Ammon's horn (tissue), 1 donor: ENCODE results near the gene MRPS17.
"Not testable (repeated sequence)": the region's sequence is repeated elsewhere in the genome, so short reads cannot be mapped to it uniquely, and the experiment has no call there.

ENCODE experiments used
- DNase-seq: peaks from one replicate; pipeline ENCODE4 v3.0.0-alpha.2; 2016; ENCODE audit warnings: low spot score

MRPS17 gene

DNA sequence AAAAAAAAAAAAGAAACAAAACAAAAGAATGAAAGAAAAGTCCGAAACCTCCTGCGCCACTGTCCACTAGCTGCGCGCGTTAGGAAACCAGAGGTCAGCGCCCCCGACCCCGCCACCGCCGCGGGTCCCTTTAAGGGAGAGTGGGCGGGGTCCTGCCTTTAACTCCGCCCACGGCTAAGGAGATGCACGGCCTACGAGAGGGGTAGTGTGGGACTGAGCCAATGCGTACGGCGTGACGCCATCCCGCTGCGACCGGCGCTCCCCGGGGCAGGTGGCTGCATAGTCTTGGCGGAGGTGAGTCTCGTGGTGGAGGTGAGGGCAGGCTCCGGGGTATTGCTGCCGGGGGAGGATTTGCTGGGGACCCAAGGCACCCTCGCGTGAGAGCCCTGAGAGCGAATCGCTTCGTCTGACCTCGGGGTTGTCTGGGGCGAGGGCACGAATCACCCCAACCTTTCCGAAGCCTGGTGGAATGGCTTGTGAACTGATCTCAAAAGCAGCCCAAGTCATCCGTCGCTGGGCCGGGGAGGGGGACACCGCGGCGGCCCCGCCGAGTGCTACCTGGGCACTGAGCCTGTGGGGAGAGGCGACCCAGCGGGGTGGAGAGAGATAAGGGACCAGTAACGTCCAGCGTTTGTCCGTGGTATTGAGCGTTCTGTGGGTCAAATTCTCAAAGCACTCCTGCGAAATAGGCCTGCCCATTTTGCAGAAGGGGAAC lies at the start of gene MRPS17:
MRPS17 (plus strand) TSS at position 241 of the 715 bp plus-strand sequence. CDS start 1,319 bp downstream, outside the sequence.
- peak; percentile 95 for DNase-seq

DNA sequence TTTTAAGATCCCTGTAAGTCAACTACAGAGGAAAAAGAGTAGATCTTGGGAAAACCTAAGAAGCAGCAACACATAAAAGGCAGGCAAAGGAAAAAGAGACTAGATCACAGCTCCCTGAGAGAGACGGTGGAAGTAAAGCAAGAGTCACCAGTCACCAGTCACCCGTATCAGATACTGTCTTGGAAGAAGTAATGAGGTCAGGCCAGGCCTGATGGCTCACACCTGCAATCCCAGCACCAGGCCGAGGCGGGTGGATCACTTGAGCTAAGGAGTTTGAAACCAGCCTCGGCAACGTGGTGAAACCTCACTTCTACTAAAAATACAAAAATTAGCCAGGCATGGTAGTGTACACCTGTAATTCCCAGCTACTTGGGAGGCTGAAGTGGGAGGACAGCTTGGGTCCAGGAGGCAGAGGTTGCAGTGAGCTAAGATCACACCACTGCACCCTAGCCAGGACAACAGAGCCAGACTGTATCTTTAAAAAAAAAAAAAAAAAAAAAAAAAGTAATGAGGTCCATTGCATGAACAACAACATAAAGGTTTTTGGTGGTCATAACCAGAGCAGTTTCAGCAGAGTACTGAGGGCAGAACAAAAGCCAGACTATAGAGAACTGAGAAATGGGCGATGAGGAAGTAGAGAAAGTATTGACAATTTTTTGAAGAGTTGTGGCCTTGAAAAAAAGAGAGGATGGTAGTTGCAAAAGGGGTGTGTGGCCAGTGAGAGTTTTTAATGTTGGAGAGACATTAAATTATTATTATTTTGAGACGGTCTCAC lies 47.5 kb upstream of the MRPS17 start:
- no peak for DNase-seq

DNA sequence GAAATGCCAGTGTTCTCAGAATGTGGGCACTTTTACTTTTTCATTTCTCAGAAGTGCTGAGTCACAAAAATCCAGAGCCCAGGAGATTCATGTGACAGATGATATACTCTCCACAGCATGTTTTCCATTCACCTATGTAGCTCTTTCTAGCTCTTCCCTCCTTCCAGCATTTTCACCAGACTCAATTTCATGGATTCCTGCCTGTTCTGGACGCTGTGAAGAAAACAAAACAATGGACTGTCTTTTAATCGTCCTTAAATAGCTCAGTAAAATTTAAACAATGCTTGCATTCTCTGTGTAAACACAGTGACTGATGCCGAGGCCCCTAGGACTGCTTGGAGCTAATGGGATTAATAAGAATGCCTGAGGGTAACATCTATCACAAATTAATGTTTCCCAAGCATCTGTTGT lies 38.9 kb upstream of the MRPS17 start:
- peak; percentile 22 for DNase-seq

DNA sequence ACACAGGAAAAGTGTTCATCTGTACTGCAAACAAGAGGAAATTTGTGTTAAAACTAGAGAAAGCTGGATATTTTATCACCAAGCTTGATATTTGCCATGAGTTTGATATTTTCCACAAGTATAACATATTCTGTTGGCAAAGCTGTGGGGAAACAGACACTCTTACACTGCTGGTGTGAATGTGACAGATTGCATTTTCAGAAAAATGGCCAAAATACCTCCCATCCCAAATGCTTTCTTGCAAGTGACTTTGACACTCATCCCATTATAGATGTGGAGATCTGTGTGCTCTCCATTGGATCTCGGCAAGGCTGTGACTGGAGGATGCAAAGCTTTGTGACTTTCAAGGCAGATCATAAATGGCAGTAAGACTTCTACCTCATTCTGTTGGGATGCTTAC lies 33.9 kb upstream of the MRPS17 start:
- DNase-seq = peak; percentile 30

DNA sequence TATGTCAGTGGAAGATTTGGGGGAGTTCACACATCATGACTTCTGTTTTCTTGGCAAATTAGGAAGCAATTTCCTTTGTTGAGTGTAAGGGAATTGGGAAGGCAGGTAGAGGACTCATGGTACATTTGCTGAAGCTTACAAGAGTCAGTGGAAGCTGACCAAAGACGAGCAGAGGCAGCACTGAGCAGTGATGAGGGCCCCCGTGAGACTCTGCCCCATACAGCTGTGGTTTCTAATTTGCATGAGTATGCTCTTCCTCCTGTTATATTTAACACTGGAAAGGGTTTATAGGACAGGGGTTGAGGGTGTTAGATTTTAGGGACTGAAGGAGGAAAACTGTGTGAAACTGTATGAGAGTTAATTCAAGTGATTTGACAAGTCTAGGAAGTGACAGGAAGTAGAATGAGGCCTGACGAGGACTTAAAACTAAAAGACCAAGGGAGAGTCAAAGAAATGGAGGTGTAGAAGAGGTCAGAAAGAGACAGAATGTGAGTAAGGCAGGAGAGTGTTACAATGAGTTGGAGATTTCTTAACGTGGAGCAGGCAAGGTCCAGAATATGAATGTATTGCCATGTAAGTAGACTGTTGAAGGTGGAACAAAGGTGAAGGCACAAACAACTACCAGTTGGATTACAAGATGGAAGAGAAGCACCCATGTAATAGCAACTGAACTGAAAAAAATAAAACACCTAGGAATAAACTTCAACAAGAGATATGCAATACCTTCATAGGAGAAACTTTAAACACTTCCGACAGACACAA lies 23.5 kb upstream of the MRPS17 start:
- DNase-seq = no peak

DNA sequence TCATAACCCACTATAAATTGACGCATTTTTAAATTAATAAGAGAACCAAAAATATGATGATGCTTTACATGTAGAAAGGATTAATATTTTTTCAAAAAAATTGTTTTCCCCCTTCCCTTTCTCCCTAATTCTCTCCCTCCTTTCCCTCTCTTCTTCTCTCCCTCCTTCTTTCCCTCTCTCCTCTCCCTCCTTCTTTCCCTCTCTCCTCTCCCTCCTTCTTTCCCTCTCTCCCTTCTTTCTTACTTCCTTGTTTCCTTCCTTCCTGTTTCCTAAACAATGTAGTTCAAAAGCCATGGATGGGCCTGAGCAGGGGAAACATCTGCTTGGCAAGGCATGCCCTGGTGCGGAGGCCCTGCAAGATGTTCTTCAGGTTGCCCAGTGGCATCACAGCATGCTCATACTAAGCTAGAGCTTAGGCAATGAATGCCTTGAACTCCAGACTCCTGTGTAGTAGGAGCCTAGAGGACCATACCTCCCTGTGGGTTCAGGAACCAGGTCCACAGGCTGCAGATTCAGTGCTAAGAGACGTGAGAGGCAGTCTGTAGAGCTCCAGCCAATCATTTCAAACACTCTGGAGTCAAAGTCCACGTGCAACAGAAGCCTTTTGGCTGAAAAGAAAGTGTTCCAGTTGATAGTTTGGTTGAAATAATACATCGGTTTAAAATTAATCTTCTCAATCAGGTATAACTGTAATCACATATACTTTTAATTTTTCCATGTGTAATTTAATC lies 20.1 kb upstream of the MRPS17 start:
- no peak for DNase-seq

DNA sequence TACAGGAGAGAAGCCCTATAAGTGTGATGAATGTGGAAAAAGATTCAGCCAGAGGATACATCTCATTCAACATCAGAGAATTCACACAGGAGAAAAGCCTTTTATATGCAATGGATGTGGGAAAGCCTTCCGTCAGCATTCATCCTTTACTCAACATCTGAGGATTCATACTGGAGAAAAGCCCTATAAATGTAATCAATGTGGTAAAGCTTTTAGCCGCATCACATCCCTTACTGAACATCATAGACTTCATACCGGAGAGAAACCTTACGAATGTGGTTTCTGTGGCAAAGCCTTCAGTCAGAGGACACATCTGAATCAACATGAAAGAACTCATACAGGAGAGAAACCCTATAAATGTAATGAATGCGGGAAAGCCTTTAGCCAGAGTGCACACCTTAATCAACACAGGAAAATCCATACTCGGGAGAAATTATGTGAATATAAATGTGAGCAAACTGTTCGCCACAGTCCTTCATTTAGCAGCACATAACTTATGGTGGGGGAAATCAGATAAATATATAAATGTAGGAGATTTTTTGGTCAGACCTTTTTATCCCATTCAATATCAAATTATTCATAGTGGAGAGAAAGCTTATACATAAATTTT lies 12.1 kb upstream of the MRPS17 start:
- no peak for DNase-seq

DNA sequence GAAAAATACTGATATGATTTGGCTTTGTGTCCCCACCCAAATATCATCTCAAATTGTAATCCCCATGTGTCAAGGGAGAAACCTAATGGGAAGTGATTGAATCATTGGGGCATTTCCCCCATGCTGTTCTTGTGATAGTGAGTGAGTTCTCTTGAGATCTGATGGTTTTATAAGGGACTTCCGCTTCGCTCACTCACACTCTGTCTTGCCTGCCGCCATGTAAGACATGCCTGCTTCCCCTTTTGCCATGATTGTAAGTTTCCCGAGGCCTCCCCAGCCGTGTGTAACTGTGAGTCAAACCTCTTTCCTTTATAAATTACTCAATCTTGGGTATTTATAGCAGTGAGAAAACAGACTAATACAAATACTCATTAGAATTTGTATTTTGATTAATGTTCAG lies 5.1 kb upstream of the MRPS17 start:
- DNase-seq = no peak

DNA sequence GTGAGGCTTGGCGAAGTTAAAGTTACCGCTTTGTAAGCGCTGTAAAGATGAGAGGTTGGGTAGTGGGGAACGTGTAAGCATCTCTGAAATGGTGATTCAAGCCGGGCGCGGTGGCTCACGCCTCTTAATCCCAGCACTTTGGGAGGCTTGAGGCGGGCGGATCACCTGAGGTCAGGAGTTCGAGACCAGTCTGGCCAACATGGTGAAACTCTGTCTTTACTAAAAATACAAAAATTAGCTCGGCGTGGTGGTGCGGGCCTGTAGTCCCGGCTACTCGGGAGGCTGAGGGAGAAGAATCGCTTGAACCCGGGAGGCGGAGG lies 635 bp downstream of the MRPS17 start:
- not testable (repeated sequence) for DNase-seq

DNA sequence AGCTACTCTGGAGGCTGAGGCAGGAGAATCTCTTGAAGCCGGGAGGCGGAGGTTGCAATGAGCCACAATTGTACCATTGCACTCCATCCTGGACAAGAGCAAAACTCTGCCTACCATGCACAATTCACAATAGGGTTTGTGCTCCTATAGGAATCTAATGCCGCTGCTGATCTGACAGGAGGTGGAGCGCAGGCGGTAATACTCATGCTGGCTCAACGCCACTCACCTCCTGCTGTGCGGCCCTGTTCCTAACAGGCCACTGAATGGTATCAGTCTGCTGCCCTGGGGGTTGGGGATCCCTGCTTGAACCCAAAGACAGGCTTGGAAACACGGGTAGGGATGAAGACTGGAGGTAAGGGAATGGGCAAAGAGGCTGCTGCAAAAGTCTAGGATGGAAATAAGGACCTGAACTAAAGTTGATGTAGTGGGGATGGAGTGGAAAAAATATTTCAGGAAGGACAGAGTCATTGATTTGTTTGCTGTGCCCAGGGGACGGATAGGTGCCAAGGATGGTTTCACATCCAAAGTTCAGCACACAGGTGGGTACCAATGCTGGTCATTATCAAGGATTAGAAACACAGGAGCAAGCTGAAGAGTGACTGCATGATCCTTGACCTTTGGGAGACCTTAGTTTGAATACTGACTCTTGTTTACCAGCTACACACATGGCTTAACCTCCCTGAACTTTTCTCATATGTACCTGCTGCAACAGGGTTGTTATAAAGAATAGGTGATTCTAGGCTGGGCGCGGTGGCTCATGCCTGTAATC lies 2.2 kb downstream of the MRPS17 start:
- DNase-seq = no peak

DNA sequence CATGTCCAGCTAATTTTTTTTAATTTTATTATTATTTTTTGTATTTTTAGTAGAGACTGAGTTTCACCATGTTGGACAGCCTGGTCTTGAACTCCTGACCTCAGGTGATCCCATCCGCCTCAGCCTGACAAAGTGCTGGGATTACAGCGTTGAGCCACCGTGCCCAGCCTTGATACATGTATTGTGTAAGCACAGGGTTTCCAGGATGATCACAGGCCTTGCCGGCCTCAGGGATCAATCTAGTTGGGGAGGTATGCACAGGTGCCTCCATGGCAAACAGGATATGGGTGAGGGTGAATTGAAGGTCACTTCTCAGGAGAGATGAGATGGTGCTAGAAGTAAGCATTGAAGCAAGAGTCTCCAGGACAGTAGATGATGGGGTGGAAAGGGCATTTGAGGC lies 5.5 kb downstream of the MRPS17 start:
- no peak for DNase-seq

DNA sequence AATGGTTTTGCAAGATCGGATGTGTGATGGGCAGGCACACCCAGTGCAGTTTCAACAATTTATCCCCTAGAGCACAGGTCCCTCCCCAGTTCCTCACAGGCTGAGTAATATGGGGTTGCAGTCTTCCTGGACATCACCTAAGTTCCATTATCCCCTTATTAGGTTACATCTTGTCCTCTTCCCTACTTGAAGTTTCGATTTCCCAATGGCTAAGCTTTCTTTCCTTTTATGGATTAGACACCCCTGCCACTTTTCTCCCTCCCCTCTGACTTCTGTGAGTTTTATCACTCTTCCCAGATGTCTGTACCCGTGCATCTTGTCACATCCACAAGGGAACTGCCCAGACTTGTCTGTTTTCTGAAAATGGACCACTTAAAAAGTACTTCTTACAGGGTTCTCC lies 10.3 kb downstream of the MRPS17 start:
- no peak for DNase-seq

DNA sequence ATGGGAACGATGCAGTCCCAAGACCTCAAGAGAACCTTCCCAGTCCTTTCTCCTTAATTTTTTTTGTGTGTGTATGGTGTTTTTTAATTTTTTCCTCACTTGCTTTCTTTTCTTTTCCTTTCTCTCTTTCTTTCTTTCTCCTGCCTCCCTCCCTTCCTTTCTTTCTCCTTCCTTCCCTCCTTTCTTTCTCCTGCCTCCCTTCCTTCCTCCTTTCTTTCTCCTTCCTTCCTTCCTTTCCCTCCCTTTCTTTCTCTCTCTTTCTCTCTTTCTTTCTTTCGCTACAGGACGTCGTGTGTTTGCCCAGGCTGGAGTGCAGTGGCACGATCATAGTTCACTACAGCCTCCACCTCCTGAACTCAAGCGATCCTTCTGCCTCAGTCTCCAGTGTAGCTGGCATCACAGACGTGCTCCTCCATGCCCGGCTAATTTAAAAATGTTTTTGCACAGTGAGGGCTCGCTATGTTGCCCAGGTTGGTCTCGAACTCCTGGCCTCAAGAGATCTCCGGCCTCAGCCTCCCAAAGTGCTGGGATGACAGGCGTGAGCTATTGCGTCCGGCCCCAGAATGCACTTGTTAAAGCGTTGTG lies 12.0 kb downstream of the MRPS17 start:
- DNase-seq = no peak

DNA sequence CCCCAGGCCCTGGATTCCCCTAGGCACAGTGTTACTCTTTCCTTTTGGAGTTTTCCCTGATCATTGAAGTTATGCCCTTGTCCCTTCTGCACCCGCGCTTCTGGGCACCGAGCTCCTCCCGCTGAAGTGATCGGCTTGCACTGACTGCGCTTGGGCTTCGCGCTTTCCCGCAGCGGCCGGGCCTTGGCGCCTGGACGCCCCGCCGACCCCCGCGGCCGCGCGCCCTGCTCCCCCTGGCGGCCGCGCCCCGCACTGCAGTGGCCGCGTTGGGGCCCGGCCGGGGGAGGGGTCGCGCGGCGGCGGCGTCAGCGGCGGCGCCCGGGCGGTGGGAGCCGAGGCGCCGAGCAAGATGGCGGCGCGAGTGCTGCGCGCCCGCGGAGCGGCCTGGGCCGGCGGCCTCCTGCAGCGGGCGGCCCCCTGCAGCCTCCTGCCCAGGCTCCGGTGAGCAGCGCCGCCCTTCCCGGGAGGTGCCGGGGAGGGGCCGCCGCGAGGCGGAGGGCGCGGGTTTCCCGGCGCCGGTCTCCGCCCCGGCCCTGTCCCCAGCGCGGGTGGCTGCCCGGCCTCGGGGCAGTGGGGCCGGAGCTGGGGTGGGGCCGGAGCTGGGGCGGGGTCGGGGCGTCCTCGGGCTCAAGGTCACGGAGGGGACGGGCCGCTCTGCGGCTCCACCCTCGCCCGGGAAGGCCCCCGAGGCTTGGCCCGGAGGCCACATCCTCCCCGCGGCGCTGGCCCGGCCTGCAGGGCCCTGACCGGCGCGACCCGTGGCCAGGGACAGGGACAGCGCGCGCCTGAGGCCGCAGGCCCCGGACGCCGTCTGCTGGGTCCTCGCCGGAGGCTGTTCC lies 12.8 kb downstream of the MRPS17 start, which contains the start of gene NIPSNAP2:
NIPSNAP2 (plus strand) TSS at position 325 of the 839 bp plus-strand sequence; CDS start at position 350, 25 bp downstream.
- peak; percentile 69 for DNase-seq

DNA sequence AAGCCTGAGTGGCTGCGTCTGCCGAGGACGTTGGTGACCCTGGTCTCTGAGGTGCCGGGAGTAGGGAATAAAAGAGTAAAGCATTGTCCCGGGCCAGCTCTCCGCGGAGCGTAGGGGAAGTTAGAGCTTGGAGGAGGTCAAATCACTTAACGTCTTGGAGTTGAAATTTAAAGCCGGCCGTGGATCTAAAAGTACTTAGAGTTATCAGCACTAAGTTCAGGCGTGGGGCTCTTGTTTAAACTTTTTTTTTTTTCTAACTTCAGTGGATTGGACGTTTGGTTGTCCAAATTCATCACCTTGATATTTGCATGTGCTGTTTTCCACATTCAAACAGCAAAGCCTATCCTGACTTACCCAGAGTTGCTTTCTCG lies 13.4 kb downstream of the MRPS17 start:
- DNase-seq = no peak

DNA sequence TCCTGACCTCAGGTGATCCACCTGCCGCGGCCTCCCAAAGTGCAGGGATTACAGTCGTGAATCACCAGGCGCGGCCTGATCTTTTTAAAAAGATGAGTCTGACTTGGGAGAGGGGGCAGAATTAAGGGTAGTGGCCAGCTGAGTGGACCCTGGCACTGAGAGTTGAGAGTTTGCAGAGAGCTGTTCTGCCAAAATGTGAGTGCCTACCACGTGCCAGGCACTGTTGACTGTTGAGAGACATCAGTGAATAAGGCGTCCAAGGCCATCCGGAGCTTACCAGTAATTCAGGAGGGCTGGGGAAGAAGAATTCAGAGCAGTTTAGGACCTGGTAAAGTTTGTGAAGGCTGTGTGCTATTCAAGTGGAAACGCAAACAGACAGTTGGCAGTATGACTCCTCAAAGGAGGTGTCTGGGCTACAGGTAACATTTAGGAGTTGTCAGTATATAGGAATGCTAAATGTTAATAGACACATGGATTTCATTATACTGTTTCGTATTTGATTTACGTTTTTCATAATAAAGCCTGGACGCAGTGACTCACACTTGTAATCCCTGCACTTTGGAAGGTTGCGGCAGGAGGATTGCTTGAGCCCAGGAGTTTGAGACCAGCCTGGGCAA lies 14.2 kb downstream of the MRPS17 start:
- DNase-seq = peak; percentile 45

DNA sequence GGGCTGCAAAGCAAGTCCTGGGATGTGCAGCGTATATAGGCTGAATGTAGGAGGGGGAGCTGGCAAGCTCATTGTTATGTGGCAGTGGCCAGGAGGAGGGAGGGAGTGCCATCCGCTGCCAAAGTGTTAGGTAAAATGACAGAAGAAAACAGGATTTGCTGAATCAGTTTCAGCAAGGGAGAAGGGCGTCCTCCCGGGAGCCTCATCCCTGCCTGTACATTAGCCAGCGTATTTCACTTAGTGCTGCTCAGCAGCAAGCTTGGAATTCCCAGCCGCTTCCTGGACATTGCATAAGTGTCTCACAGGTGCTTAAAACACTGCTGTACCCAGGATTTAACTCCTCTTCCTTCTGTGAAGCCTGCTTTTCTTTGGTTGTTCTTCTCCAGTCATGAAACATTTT lies 15.2 kb downstream of the MRPS17 start:
- no peak for DNase-seq

DNA sequence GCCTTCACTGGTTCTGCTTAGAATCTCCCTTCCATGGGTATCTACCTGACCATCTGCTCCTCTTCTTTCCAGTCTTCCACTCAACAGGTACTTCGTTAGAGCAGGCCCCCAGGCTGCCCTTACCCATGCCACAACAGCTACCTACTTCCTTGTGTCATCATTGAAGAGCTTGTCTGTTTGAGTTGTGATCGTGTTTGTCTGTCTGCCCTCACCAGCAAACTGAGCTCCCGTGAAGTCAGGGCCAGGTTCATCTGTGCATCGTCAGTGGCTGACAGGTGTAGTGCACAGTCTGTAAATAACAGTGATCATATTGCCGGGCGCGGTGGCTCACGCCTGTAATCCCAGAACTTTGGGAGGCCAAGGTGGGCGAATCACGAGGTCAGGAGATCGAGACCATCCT lies 17.7 kb downstream of the MRPS17 start:
- DNase-seq = no peak

DNA sequence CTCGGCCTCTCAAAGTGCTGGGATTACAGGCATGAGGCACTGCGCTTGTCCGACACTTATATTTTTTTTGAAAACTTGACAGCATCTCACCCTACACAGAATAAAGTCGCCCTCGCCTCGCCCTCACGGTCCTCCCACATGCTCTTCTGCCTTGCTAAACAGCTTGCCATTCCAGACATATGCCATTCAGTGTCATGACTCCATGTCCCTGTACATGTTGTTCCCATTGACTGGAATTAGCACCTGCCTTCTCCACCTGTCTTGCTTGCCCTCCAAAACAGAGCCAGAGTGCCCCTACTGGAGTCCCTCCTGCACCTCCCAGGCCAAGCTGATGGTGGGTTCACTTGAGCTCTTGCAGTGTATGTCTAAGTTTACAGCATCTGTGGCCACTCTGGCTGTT lies 18.9 kb downstream of the MRPS17 start:
- no peak for DNase-seq
